ENCODE measurements around the gene GABRR2. TPM values are rescaled to one million over a fixed set of nuclear protein-coding genes. Genes with fewer than 3 reads are reported as not detected.

Gene GABRR2
- 0.09 TPM in 1 of 2 replicates, not detected in the other for total RNA-seq (2014; rRNA removed; shearing (Covaris generic))

- H3K9me3 ChIP-seq (replicated peaks) = no peaks in the 10 kb centered on the region
- no peak within 1 kb of the TSS for H3K4me3 ChIP-seq
- H3K27me3 ChIP-seq (replicated peaks) = no peaks in the 10 kb centered on the region
- no peaks in the 10 kb centered on the region for H3K36me3 ChIP-seq
- no peak for DNase-seq (ENCODE audit: low read depth in 1 of 2, low spot score in 2 of 2)
- H3K4me1 ChIP-seq (replicated peaks) = 0 out of 2 replicates have a peak, but pooled peaks cover 4% of the 10 kb centered on the region
- no peak within 1 kb of the TSS for H3K27ac ChIP-seq
These were observed at the start of gene GABRR2 for GRCh38 chr6:89315249-89315885. GABRR2 (minus strand) TSS chr6:89315299; CDS start chr6:89315165, 134 bp downstream.

DNA sequence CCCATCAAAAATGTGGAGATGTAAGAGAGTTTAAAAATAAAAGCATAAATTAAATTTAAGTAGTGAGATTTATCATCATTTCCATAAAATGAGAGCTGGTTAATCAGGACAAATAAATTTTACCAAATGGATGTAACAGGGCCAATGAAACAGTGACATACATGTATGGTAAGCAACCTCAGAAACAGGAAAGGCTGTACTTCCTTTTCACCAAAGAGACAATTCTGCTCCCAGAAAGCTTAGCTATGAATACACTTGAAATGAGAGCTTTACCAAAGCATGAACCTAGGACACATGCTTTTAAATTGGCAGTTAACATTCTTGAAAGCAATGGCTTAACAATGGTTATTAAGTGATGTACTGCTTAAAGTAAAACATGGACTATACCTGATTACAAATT is 49.5 kb upstream of the GABRR2 start:
- DNase-seq (ENCODE audit: low read depth in 1 of 2, low spot score in 2 of 2) = no peak
- no peaks in the 10 kb centered on the region for H3K36me3 ChIP-seq
- H3K4me3 ChIP-seq = no peak overlapping the region
- no peak overlapping the region for H3K27ac ChIP-seq
- H3K9me3 ChIP-seq (replicated peaks) = no peaks in the 10 kb centered on the region
- no peaks in the 10 kb centered on the region for H3K27me3 ChIP-seq (replicated peaks)
- no peaks in the 10 kb centered on the region for H3K4me1 ChIP-seq (replicated peaks)

DNA sequence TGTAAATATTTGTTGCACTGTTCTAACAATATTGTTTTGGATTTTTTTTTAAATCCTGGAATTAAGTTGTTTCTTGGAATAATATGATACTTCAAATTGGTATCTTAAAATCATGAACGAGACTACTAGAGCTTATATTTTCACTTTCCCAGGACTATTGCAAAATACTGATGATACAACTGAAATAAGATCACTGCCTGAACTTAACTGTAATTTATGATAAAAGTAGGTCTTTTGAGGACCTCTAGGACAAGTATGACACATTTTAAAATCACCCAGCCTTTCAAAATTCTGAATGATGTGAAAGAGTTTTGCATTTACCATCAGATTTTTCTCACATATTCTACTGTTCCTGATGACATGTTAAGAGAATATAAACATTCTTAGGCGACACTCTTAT is 46.1 kb upstream of the GABRR2 start:
- no peaks in the 10 kb centered on the region for H3K4me1 ChIP-seq (replicated peaks)
- H3K4me3 ChIP-seq = no peak overlapping the region
- DNase-seq (ENCODE audit: low read depth in 1 of 2, low spot score in 2 of 2) = no peak
- no peaks in the 10 kb centered on the region for H3K27me3 ChIP-seq (replicated peaks)
- no peaks in the 10 kb centered on the region for H3K9me3 ChIP-seq (replicated peaks)
- no peaks in the 10 kb centered on the region for H3K36me3 ChIP-seq
- no peak overlapping the region for H3K27ac ChIP-seq

DNA sequence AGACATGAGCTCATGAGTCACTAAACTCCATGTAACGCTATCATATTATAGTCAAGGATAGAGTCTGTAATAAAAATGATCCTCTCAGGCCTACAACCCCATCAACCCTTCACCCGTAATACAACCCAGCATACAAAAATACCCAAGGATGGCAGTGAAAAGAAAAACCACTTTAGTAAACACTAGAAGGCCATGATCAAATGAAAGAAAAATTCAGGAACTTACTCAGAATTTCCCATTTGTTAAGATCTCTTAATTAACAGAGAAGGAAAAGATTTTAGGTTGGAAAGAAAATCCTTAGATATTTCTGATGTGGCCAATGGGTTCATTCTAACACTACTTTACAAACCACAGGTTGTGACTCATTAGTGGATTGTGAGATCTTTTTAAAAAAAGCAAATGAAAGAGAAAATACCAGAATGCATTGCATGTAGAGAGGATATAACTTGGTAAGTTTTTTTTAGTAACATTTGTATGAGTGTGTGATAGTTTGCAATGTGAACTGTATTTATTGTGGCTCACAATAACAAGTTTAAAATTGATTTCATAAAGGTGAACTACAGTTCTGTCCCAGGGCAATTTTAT is 45.4 kb upstream of the GABRR2 start:
- no peak for DNase-seq (ENCODE audit: low read depth in 1 of 2, low spot score in 2 of 2)
- Histone ChIP-seq H3K4me1 (replicated peaks) (no peaks in the 10 kb centered on the region), H3K36me3 (no peaks in the 10 kb centered on the region), H3K9me3 (replicated peaks) (no peaks in the 10 kb centered on the region), H3K4me3 (no peak overlapping the region), H3K27me3 (replicated peaks) (no peaks in the 10 kb centered on the region), H3K27ac (no peak overlapping the region)

DNA sequence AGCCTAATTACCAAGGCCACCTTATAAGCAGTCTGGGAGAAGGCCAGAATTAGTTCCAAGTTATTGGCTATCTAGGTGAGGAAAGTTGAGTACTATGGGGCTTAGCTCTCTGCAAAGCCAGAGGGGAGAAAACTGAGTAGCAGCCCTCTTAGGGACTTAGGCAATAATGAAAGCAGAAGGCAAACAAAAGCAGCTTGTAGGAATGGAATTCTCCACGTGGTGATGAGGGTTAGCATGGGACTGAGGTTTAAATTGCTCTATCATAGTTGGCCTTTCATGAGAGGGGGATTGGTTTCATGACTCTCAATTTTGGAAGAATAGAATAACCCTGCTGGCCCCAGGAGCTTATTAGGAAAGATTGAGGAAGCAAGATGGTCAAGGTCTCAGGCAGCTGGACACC is 44.5 kb upstream of the GABRR2 start:
- no peaks in the 10 kb centered on the region for H3K27me3 ChIP-seq (replicated peaks)
- H3K9me3 ChIP-seq (replicated peaks) = no peaks in the 10 kb centered on the region
- no peaks in the 10 kb centered on the region for H3K4me1 ChIP-seq (replicated peaks)
- DNase-seq (ENCODE audit: low read depth in 1 of 2, low spot score in 2 of 2) = no peak
- no peaks in the 10 kb centered on the region for H3K36me3 ChIP-seq
- H3K27ac ChIP-seq = no peak overlapping the region
- H3K4me3 ChIP-seq = no peak overlapping the region

DNA sequence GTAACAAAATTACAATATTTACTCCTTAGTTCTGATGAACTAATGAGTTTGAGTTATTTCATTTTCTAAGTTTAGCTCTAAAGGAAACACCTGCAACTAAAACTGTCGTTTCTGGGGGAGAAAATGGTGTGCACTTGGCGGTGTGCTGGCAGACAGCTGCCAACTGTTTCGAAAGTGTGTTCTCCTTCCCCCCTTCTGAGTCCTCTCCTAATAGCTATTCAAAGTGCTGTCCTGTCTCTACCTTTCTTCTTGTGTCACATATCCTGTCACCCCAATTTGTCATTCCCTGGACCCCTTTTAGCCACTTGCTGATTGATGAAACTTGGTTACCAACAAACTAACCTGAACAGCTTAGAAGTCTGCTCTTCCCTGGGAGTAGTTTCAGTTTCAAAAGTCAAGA is 42.3 kb upstream of the GABRR2 start:
- Histone ChIP-seq H3K4me1 (replicated peaks) (peaks cover 8% of the 10 kb centered on the region), H3K36me3 (peaks cover 7% of the 10 kb centered on the region), H3K27me3 (replicated peaks) (no peaks in the 10 kb centered on the region), H3K27ac (no peak overlapping the region), H3K9me3 (replicated peaks) (no peaks in the 10 kb centered on the region), H3K4me3 (no peak overlapping the region)
- no peak for DNase-seq (ENCODE audit: low read depth in 1 of 2, low spot score in 2 of 2)

DNA sequence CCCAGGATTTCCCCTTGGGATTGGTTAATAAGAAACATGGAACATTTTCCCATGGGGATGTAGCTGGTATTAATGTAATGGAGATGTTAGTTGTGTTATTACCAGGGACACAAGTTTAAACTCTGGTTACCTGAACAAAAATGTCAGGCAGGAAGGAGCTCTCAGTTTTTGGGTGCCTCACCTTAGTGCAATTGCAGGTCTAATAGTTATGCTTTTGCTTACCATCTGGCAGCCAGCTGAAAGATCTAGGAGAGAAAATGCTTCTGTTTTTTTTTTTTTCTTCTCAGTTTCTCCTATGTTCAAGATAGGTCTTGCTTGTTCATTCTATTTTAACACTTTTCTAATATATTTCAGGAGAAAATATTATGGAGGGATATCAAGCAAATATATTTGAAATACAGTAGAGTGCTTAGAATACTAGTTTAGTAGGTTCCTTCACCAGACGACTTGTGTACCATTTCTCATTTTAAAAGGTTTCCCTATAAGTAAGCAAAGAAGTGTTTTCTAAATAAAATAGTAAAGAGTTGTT is 41.6 kb upstream of the GABRR2 start:
- Histone ChIP-seq H3K36me3 (peaks cover 9% of the 10 kb centered on the region), H3K27me3 (replicated peaks) (no peaks in the 10 kb centered on the region), H3K27ac (no peak overlapping the region), H3K4me1 (replicated peaks) (peaks cover 8% of the 10 kb centered on the region), H3K9me3 (replicated peaks) (no peaks in the 10 kb centered on the region), H3K4me3 (no peak overlapping the region)
- no peak for DNase-seq (ENCODE audit: low read depth in 1 of 2, low spot score in 2 of 2)

DNA sequence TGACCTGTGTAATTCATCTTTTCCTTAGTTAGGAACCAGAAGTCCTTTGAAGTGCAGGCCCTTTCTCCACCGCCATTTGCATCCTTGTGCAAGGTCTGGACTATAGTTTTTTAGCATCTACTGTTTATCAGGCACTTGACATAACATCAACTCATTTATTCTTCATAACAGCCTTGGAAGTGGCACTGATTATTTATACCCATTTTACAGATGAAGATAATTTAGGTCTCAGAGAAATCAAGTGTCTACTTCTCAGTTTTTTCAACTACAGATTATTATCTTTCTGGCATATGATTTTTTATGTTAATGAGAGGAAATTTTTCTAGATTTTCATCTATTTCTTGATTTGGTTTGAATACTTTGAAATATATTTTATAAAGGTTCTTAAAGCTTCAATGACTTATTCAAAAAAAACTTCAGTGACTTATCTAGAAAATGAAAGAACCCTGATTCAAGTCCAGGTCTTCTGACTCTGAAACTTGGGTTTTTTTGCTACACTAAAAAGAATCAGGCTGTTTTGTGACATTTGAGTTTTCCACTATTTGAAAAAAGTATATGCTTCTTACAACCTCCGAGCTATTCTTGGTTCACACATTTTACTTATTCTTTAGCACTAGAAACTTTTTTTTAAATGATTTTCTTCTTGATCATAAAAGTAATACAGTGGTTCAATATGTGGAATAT is 40.6 kb upstream of the GABRR2 start:
- no peaks in the 10 kb centered on the region for H3K27me3 ChIP-seq (replicated peaks)
- no peak overlapping the region for H3K27ac ChIP-seq
- no peak overlapping the region for H3K4me3 ChIP-seq
- peaks cover 9% of the 10 kb centered on the region for H3K36me3 ChIP-seq
- H3K9me3 ChIP-seq (replicated peaks) = no peaks in the 10 kb centered on the region
- H3K4me1 ChIP-seq (replicated peaks) = peaks cover 15% of the 10 kb centered on the region
- no peak for DNase-seq (ENCODE audit: low read depth in 1 of 2, low spot score in 2 of 2)

DNA sequence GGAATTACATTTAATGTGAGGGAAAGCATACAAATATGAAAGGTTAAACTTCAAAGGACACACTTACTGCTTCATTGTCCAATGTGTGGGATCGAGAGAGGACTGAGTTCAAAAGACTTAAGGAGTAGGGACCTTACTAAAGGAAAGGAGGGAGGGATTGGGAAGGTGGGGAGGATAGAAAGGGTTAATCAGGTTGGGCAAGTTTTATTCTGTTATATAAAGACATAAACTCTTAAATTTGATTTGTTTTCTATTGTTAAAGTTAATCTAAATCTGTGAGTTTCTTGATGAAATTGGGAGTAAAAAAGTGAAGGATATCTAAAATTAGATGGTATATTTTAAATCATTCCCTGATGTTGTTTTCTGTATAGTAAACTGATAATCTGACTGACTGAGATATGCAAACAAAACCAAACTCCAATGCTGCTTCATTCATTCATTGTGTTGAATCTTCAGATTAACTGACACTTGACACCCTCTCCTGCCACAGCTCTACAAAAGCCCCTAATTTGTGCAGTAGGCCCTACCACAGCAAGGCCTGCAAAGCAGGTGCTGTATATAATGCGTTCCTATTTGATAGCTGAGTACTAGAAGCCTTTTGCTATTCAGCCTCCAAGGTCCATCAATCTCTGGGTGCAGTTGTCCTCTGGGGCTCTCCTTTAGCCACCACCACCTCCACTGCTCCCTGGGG is 38.7 kb upstream of the GABRR2 start:
- Histone ChIP-seq H3K9me3 (replicated peaks) (no peaks in the 10 kb centered on the region), H3K36me3 (peaks cover 9% of the 10 kb centered on the region), H3K27ac (no peak overlapping the region), H3K4me3 (no peak overlapping the region; the same call in 1 of the 2 replicates), H3K27me3 (replicated peaks) (no peaks in the 10 kb centered on the region), H3K4me1 (replicated peaks) (peaks cover 24% of the 10 kb centered on the region)
- no peak for DNase-seq (ENCODE audit: low read depth in 1 of 2, low spot score in 2 of 2)

DNA sequence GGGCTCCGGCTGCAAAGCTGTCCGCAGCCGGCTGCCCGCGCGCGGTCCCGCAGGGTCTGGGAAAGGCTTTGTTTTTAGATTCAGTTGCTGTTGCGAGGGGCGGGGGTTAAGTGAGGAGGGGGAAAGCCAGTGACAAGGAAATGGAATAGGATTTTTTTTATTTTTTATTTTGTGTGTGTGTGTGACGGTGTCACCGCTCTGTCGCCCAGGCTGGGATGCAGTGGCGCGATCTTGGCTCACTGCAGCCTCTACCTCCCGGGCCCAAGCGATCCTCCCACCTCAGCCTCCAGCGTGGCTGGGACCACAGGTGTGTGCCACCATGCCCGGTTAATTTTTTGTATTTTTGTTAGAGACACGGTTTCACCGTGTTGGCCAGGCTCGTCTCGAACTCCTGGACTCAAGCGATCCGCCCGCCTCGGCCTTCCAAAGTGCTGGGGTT is 38.0 kb upstream of the GABRR2 start:
- H3K4me3 ChIP-seq = peak overlapping the region; percentile 87
- H3K36me3 ChIP-seq = peaks cover 9% of the 10 kb centered on the region
- no peaks in the 10 kb centered on the region for H3K27me3 ChIP-seq (replicated peaks)
- H3K27ac ChIP-seq = peak overlapping the region; percentile 96
- H3K9me3 ChIP-seq (replicated peaks) = no peaks in the 10 kb centered on the region
- DNase-seq (ENCODE audit: low read depth in 1 of 2, low spot score in 2 of 2) = no peak
- H3K4me1 ChIP-seq (replicated peaks) = peaks cover 31% of the 10 kb centered on the region

- Histone ChIP-seq H3K9me3 (replicated peaks) (no peaks in the 10 kb centered on the region), H3K4me3 (peak within 1 kb of the TSS; percentile 87), H3K27me3 (replicated peaks) (no peaks in the 10 kb centered on the region), H3K27ac (peak within 1 kb of the TSS; percentile 96), H3K36me3 (peaks cover 9% of the 10 kb centered on the region), H3K4me1 (replicated peaks) (peaks cover 33% of the 10 kb centered on the region)
- peak; percentile 89 to 93 for DNase-seq (ENCODE audit: low read depth in 1 of 2, low spot score in 2 of 2)
These were observed 37.4 kb upstream of the GABRR2 start, which contains the start of gene UBE2J1 for GRCh38 chr6:89352278-89353117. UBE2J1 (minus strand) TSS chr6:89352722; CDS start chr6:89352569, 153 bp downstream.

GRCh38 chr6:89351671-89352277 is 36.7 kb upstream of the GABRR2 start:
- H3K36me3 ChIP-seq = peaks cover 9% of the 10 kb centered on the region
- no peak for DNase-seq (ENCODE audit: low read depth in 1 of 2, low spot score in 2 of 2)
- H3K27ac ChIP-seq = peak overlapping the region; percentile 96
- peaks cover 33% of the 10 kb centered on the region for H3K4me1 ChIP-seq (replicated peaks)
- no peaks in the 10 kb centered on the region for H3K9me3 ChIP-seq (replicated peaks)
- H3K27me3 ChIP-seq (replicated peaks) = no peaks in the 10 kb centered on the region
- peak overlapping the region; percentile 87 for H3K4me3 ChIP-seq
